ENCODE measurements around the gene GCNT4.

The GCNT4 gene

GRCh38 chr5:75018805-75019587, 33.4 kb downstream of the GCNT4 start:
- in situ Hi-C loops (cut with MboI; ENCODE audit: low sequenced_read_pairs) = no loop called here

GRCh38 chr5:75017971-75018370, 34.4 kb downstream of the GCNT4 start:
- in situ Hi-C loops (cut with MboI; ENCODE audit: low sequenced_read_pairs) = no loop called here

DNA sequence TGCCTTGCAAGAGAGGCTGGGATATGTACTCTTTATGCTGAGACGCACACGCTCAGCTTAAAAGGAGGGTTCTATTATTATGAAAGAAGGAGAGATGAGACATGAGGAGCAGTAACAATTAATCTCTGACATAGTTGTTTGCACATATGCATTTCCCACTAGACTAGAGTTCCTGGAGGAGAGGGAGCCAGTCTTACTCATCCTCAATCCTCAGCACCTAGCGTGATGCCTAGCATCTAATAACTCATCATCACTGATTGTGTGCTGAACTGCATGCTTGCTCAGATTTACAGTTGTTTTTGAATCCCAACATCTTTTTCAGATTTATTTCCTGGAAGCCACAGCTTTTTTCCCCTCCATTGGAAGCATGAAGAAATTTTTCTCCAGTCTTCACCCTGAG, 35.5 kb downstream of the GCNT4 start:
- in situ Hi-C loops (cut with MboI; ENCODE audit: low sequenced_read_pairs) = no loop called here

- in situ Hi-C loops (cut with MboI; ENCODE audit: low sequenced_read_pairs) = no loop called here
These were observed 39.6 kb downstream of the GCNT4 start for GRCh38 chr5:75012748-75013147.

DNA sequence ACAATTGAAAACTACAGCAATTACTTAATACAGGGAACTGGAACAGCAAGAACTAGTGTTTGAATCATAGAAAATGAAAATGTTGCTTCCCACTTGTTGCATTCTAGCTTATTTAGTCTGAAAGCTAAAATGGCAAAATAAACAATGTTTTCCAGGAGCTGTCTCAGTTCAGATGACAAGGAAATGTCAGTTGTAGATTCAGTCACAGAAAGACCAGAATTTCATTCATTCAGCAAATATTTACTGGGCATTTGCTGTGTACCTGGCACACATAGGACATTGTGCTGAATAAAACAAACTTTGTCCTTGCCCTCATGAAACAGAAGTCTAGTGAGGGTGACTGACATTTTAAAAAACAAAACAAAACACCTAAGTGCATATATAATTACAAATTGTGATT, 41.5 kb downstream of the GCNT4 start:
- in situ Hi-C loops (cut with MboI; ENCODE audit: low sequenced_read_pairs) = no loop called here

GRCh38 chr5:75009556-75010345, 42.6 kb downstream of the GCNT4 start:
- in situ Hi-C loops (cut with MboI; ENCODE audit: low sequenced_read_pairs) = no loop called here

- in situ Hi-C loops (cut with MboI; ENCODE audit: low sequenced_read_pairs) = no loop called here
These were observed 45.2 kb downstream of the GCNT4 start for GRCh38 chr5:75006865-75007822.

- in situ Hi-C loops (cut with MboI; ENCODE audit: low sequenced_read_pairs) = no loop called here
These were observed 46.8 kb downstream of the GCNT4 start for GRCh38 chr5:75005561-75005960.
